ENCODE results near the gene PAPOLB. TPM values are rescaled to one million over a fixed set of nuclear protein-coding genes. Genes with fewer than 3 reads are reported as not detected.

PAPOLB gene
- total RNA-seq (2013), result not detected
- not detected for polyA plus RNA-seq
- not detected in 2 replicates for polyA minus RNA-seq
- total RNA-seq, result 0 to 1.8 (median 0.08) reads per million in 11 experiments

- intact Hi-C loops (cut with micrococcal nuclease), result no loop called here
- TF ChIP-seq CTCF (IDR thresholded peaks at IDR 0.05), result no peak
- Histone ChIP-seq H3K4me1 (ENCODE audit: control insufficient read depth in 1 of 2, insufficient read depth in 2 of 2, low read length in 2 of 2) (peaks cover 0 to 5% of the 10 kb centered on the region in 2 donors), H3K9me3 (replicated peaks in 1 of 2; ENCODE audit: control insufficient read depth in 1 of 2, insufficient read depth in 1 of 2, low read length in 2 of 2) (peaks cover 15 to 27% of the 10 kb centered on the region in 2 donors), H2AFZ (ENCODE audit: insufficient read depth, low read depth, low read length, poor library complexity, severe bottlenecking) (peak within 1 kb of the TSS; percentile 55), H3K27ac (ENCODE audit: low read depth in 1 of 2, low read length in 2 of 2) (no peak within 1 kb of the TSS), H3K4me3 (replicated peaks in 1 of 3; ENCODE audit: low read depth in 2 of 3, low read length in 3 of 3) (peak within 1 kb of the TSS in 2 of 3 experiments; percentile 3 to 54), H4K20me1 (ENCODE audit: insufficient read depth, low read length) (no peaks in the 10 kb centered on the region), H3K9ac (ENCODE audit: insufficient read depth, low read length, poor library complexity, severe bottlenecking) (no peak within 1 kb of the TSS), H3K36me3 (replicated peaks in 1 of 2; ENCODE audit: control insufficient read depth in 1 of 2, insufficient read depth in 2 of 2, low read length in 2 of 2) (no peaks in the 10 kb centered on the region), H3K4me2 (replicated peaks; ENCODE audit: extremely low read depth, low read length, poor library complexity, severe bottlenecking) (peak within 1 kb of the TSS; percentile 41), H3K27me3 (ENCODE audit: control insufficient read depth in 2 of 2, insufficient read depth in 2 of 2, low read length in 2 of 2) (peaks cover 33 to 36% of the 10 kb centered on the region in 2 donors), H3K79me2 (ENCODE audit: insufficient read depth, low read length) (no peaks in the 10 kb centered on the region)
- H3K4me3 Mint-ChIP-seq, result peak within 1 kb of the TSS; percentile 48 to 81
- H3K9me3 Mint-ChIP-seq, result peaks cover 9 to 31% (median 26%) of the 10 kb centered on the region in 7 donors
- H3K36me3 Mint-ChIP-seq, result no peaks in the 10 kb centered on the region
- no peak for DNase-seq
- no peak within 1 kb of the TSS for H3K27ac Mint-ChIP-seq
- H3K27me3 Mint-ChIP-seq (ENCODE audit: low read depth in 3 of 3), result peaks cover 26 to 35% (median 28%) of the 10 kb centered on the region in 3 donors
- 12% methylated on average over 33 of the region's 46 CpGs for WGBS (ENCODE audit: insufficient coverage)
- peaks cover 5% of the 10 kb centered on the region for H3K4me1 Mint-ChIP-seq
These were observed at the start of gene PAPOLB for GRCh38 chr7:4861673-4862072. Gene PAPOLB (minus strand): TSS chr7:4862030. CDS start chr7:4861810, 220 bp downstream.

- peaks cover 5 to 8% (median 7%) of the 10 kb centered on the region in 3 donors for H3K27me3 Mint-ChIP-seq (ENCODE audit: low read depth in 3 of 3)
These were observed 49.4 kb upstream of the PAPOLB start for GRCh38 chr7:4911111-4911828.

More at GRCh38 chr7:4911111-4911828, 49.4 kb upstream of the PAPOLB start:
- H2AFZ ChIP-seq (ENCODE audit: insufficient read depth, low read depth, low read length, poor library complexity, severe bottlenecking), result no peak overlapping the region
- no peak overlapping the region for H3K4me3 ChIP-seq (replicated peaks in 1 of 3; ENCODE audit: low read depth in 2 of 3, low read length in 3 of 3)
- peaks cover 0 to 10% (median 0%) of the 10 kb centered on the region in 7 donors for H3K9me3 Mint-ChIP-seq
- DNase-seq, result no peak
- H3K79me2 ChIP-seq (ENCODE audit: insufficient read depth, low read length), result no peaks in the 10 kb centered on the region
- no peak overlapping the region for H3K4me2 ChIP-seq (replicated peaks; ENCODE audit: extremely low read depth, low read length, poor library complexity, severe bottlenecking)
- no peaks in the 10 kb centered on the region for H3K27me3 ChIP-seq (ENCODE audit: control insufficient read depth in 2 of 2, insufficient read depth in 2 of 2, low read length in 2 of 2)
- H4K20me1 ChIP-seq (ENCODE audit: insufficient read depth, low read length), result no peaks in the 10 kb centered on the region
- H3K4me1 ChIP-seq (ENCODE audit: control insufficient read depth in 1 of 2, insufficient read depth in 2 of 2, low read length in 2 of 2), result no peaks in the 10 kb centered on the region
- H3K9me3 ChIP-seq (replicated peaks in 1 of 2; ENCODE audit: control insufficient read depth in 1 of 2, insufficient read depth in 1 of 2, low read length in 2 of 2), result peaks cover 0 to 8% of the 10 kb centered on the region in 2 donors
- no peak overlapping the region for H3K27ac ChIP-seq (ENCODE audit: low read depth in 1 of 2, low read length in 2 of 2)
- H3K4me3 Mint-ChIP-seq, result no peak overlapping the region
- no peaks in the 10 kb centered on the region for H3K4me1 Mint-ChIP-seq
- intact Hi-C loops (cut with micrococcal nuclease), result no loop called here
- H3K27ac Mint-ChIP-seq, result no peak overlapping the region
- H3K36me3 ChIP-seq (replicated peaks in 1 of 2; ENCODE audit: control insufficient read depth in 1 of 2, insufficient read depth in 2 of 2, low read length in 2 of 2), result no peaks in the 10 kb centered on the region
- no peak overlapping the region for H3K9ac ChIP-seq (ENCODE audit: insufficient read depth, low read length, poor library complexity, severe bottlenecking)
- H3K36me3 Mint-ChIP-seq, result no peaks in the 10 kb centered on the region
- 86% methylated on average over 11 of the region's 20 CpGs for WGBS (ENCODE audit: insufficient coverage)
- TF ChIP-seq CTCF (IDR thresholded peaks at IDR 0.05), result no peak
